ENCODE measurements around the gene LRAT.
"Not testable (repeated sequence)": the region's sequence is repeated elsewhere in the genome, so short reads cannot be mapped to it uniquely, and the experiment has no call there.

The LRAT gene

GRCh38 chr4:154743683-154744340, at the start of gene LRAT:
Gene LRAT (plus strand): TSS chr4:154744000. CDS start chr4:154744327, 327 bp downstream.
- DNase-seq = no peak

- no peak for DNase-seq
Measured at GRCh38 chr4:154707877-154708276, 35.9 kb upstream of the LRAT start.

GRCh38 chr4:154709550-154709949, 34.2 kb upstream of the LRAT start:
- DNase-seq = no peak

GRCh38 chr4:154711522-154711921, 32.3 kb upstream of the LRAT start:
- no peak for DNase-seq

- DNase-seq = no peak
Measured at GRCh38 chr4:154714339-154715040, 29.3 kb upstream of the LRAT start.

GRCh38 chr4:154719087-154719486, 24.7 kb upstream of the LRAT start:
- DNase-seq = no peak

- DNase-seq = no peak
Measured at GRCh38 chr4:154720123-154720522, 23.7 kb upstream of the LRAT start.

- DNase-seq = no peak
Measured at GRCh38 chr4:154720618-154721267, 23.1 kb upstream of the LRAT start.

GRCh38 chr4:154722262-154722661, 21.5 kb upstream of the LRAT start:
- no peak for DNase-seq

- DNase-seq = not testable (repeated sequence)
Measured at GRCh38 chr4:154723601-154724000, 20.2 kb upstream of the LRAT start.

GRCh38 chr4:154727540-154727939, 16.3 kb upstream of the LRAT start:
- DNase-seq = no peak

- no peak for DNase-seq
Measured at GRCh38 chr4:154731756-154732155, 12.0 kb upstream of the LRAT start.

GRCh38 chr4:154732669-154733068, 11.1 kb upstream of the LRAT start:
- no peak for DNase-seq

GRCh38 chr4:154736770-154737169, 7.0 kb upstream of the LRAT start:
- no peak for DNase-seq

GRCh38 chr4:154738426-154738825, 5.4 kb upstream of the LRAT start:
- DNase-seq = no peak

GRCh38 chr4:154739111-154739510, 4.7 kb upstream of the LRAT start:
- DNase-seq = no peak

- DNase-seq = no peak
Measured at GRCh38 chr4:154740462-154740861, 3.3 kb upstream of the LRAT start.

GRCh38 chr4:154741131-154741665, 2.6 kb upstream of the LRAT start:
- DNase-seq = no peak

GRCh38 chr4:154741922-154742850, 1.6 kb upstream of the LRAT start:
- no peak for DNase-seq

- no peak for DNase-seq
Measured at GRCh38 chr4:154744341-154744926, 634 bp downstream of the LRAT start.

GRCh38 chr4:154757713-154758112, 13.9 kb downstream of the LRAT start:
- DNase-seq = no peak

GRCh38 chr4:154760895-154761294, 17.1 kb downstream of the LRAT start:
- no peak for DNase-seq
